GM12865 (cell line): ENCODE measurements around the gene STYX.
"Not testable (repeated sequence)": the region's sequence is repeated elsewhere in the genome, so short reads cannot be mapped to it uniquely, and the experiment has no call there.

Experiments
- DNase-seq: peaks from one replicate; pipeline ENCODE4 v3.0.0; 2010; ENCODE audit warnings: low read depth
- H3K4me3 ChIP-seq: 2 replicates; pipeline ENCODE4 v1.5.1; 2011; ENCODE audit warnings: mild to moderate bottlenecking, low read depth, low read length, control low read depth
- TF ChIP-seq, protein P1 (sequence below): IDR thresholded peaks from 2 replicates; pipeline ENCODE4 v1.5.1; 2011; ENCODE audit warnings: low read length, control low read depth, low read depth, inconsistent platforms; ENCODE audit not compliant: insufficient read depth; ENCODE audit errors: missing control alignments

The STYX gene

GRCh38 chr14:52748647-52749292, 18.8 kb downstream of the STYX start:
- H3K4me3 ChIP-seq = no peak overlapping the region
- no peak for DNase-seq
- TF ChIP-seq, protein P1, sequence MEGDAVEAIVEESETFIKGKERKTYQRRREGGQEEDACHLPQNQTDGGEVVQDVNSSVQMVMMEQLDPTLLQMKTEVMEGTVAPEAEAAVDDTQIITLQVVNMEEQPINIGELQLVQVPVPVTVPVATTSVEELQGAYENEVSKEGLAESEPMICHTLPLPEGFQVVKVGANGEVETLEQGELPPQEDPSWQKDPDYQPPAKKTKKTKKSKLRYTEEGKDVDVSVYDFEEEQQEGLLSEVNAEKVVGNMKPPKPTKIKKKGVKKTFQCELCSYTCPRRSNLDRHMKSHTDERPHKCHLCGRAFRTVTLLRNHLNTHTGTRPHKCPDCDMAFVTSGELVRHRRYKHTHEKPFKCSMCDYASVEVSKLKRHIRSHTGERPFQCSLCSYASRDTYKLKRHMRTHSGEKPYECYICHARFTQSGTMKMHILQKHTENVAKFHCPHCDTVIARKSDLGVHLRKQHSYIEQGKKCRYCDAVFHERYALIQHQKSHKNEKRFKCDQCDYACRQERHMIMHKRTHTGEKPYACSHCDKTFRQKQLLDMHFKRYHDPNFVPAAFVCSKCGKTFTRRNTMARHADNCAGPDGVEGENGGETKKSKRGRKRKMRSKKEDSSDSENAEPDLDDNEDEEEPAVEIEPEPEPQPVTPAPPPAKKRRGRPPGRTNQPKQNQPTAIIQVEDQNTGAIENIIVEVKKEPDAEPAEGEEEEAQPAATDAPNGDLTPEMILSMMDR = no peak

DNA sequence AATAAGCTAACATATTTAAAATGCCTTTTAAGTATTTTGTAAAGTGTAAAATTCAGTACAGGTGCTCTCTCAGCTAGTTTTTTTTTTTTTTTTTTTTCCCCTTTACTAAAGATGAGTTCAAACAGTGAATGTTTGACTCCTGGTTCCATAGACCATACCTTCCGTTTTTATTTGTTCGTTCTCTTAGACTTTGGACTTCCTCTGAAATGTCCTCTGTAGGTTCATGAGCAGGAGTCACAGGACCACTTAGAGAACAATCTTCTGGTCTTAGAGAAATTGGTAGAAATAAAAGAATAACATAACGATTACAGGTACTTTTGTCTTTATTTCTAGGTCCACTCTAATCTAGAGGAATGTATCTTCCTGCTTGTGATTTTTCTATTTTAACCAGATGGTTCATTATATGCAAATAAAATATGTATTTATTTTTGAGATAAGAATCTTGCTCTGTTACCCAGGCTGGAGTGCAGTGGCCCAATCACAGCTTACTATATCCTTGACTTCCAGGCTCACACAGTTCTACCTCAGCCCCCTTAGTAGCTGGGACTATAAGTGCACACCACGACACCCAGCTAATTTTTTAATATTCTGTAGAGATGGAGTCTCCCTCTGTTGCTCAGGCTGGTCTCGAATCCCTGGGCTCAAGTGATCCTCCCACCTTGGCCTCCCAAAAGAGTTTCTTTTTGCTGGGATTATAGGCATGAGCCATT, 25.8 kb downstream of the STYX start:
- DNase-seq = no peak
- TF ChIP-seq, protein P1 = no peak
- H3K4me3 ChIP-seq = no peak overlapping the region

- no peak overlapping the region for H3K4me3 ChIP-seq
- no peak for DNase-seq
- TF ChIP-seq, protein P1 = no peak
Observed at GRCh38 chr14:52759145-52759544, 29.2 kb downstream of the STYX start.

DNA sequence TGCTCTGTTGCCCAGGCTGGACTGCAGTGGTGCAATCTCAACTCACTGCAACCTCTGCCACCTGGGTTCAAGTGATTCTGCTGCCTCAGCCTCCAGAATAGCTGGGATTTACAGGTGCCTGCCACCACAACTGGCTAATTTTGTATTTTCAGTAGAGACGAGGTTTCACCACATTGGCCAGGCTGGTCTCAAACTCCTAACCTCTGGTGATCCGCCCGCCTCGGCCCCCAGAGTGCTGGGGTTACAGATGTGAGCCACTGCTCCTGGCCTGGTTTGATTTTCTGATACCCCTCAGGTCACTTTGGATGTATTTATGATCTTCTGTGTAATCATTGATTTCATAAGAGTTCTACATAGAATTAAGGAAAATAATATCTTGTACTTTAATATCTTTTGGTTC, 33.0 kb downstream of the STYX start:
- DNase-seq, H3K4me3 ChIP-seq: not testable (repeated sequence)

DNA sequence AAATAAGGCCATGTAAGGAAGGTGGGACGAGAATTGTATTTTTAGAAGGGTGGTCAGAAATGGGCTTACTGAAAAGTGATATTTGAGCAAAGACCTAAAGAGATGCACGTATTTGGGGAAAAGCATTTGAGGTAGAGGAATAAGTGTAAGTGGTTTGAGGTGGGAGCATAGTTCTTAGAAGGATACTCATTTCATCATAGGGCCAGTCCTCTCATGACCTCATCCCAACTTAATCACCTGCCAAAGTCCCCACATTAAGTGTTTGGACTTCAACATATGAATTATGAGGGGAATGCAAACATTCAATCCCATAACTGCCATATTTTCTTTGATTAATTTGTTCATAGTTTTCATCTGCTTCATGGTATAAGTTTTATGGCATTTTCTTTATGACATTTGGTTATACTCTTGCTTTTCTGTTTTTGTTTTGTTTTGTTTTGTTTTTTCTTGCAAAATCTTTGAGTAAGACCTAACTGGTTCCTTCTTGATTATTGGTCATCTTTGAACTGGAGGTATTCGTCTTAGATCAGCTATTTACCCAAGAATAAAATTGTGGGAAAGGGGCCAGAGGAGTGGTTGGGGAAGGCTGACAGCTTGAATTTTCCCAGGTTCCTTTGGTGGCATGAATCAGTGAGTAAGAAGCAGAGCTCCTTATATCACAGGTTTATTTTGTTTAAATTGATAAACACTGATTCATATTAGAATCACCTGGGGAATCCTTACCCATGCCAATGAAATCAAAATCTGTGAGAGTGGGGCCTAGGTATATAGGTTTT, 37.3 kb downstream of the STYX start:
- TF ChIP-seq, protein P1 = no peak
- H3K4me3 ChIP-seq = no peak overlapping the region
- no peak for DNase-seq

DNA sequence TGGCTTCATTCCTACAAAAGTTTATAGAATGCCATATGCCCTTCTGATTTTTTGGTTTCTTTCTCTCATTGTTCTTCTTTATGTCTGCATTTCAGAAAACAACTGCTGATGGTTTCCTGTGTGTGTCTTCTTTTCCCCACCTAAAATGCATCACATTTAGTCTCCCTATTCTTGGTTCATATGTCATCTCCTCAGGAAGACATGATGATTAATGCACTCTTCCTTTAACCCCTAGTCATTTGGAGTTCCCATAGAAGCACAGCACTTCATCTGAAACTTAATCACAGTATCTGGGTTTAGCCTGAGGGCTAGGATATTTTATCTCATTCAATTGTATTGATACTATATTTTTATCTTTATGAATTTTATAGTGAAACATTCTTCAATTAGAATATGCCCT, 39.9 kb downstream of the STYX start:
- no peak for DNase-seq
- H3K4me3 ChIP-seq = no peak overlapping the region
- TF ChIP-seq, protein P1 = no peak

DNA sequence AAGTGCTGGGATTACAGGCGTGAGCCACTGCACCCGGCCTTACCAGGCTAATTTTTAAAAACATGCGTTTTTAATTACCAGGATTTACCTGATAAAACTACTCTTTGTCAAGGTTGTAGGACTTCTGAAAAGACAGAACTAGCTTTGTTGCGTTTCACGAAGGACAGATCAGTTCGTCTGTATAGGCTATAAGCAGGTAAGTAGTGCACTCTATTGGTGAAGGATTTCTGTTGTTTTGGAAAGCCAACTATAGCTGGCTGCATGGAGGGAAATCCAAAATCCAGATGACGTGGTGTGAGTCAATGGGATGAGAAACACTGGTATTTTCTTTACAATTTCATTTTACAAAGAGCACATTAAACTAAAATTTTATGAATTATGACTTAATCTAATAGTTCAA, 46.9 kb downstream of the STYX start:
- TF ChIP-seq, protein P1 = no peak
- DNase-seq = no peak
- no peak overlapping the region for H3K4me3 ChIP-seq
